NCI-H510A (cell line): ENCODE results near the gene UCN2.
"Not testable (repeated sequence)": the region's sequence is repeated elsewhere in the genome, so short reads cannot be mapped to it uniquely, and the experiment has no call there.

Experiments used
- DNase-seq: peaks from one replicate; lab custom pipeline; 2025; lab: John Stamatoyannopoulos, UW

The UCN2 gene

GRCh38 chr3:48561045-48561736, 2.4 kb downstream of the UCN2 start:
- no peak for DNase-seq

GRCh38 chr3:48560648-48561018, 2.9 kb downstream of the UCN2 start:
- DNase-seq, result no peak

- DNase-seq, result no peak
These were observed 5.0 kb downstream of the UCN2 start for GRCh38 chr3:48558493-48559134.

- peak; percentile 91 for DNase-seq
These were observed 6.6 kb downstream of the UCN2 start, which contains the start of gene PFKFB4 for GRCh38 chr3:48556796-48557626. Gene PFKFB4 (minus strand): TSS chr3:48556803. CDS start chr3:48556777, 26 bp downstream.

GRCh38 chr3:48555949-48556795, 7.4 kb downstream of the UCN2 start:
- no peak for DNase-seq

GRCh38 chr3:48555231-48555948, 8.2 kb downstream of the UCN2 start:
- DNase-seq, result no peak

GRCh38 chr3:48553886-48554845, 9.4 kb downstream of the UCN2 start:
- no peak for DNase-seq

GRCh38 chr3:48553361-48553760, 10.2 kb downstream of the UCN2 start:
- DNase-seq, result no peak

GRCh38 chr3:48552111-48552951, 11.2 kb downstream of the UCN2 start:
- peak; percentile 53 for DNase-seq

- not testable (repeated sequence) for DNase-seq
These were observed 11.9 kb downstream of the UCN2 start for GRCh38 chr3:48551651-48552050.

- no peak for DNase-seq
These were observed 14.6 kb downstream of the UCN2 start for GRCh38 chr3:48548729-48549705.

GRCh38 chr3:48548126-48548525, 15.5 kb downstream of the UCN2 start:
- no peak for DNase-seq

GRCh38 chr3:48546203-48546829, 17.3 kb downstream of the UCN2 start:
- no peak for DNase-seq

GRCh38 chr3:48544141-48544540, 19.4 kb downstream of the UCN2 start:
- no peak for DNase-seq

- no peak for DNase-seq
These were observed 20.2 kb downstream of the UCN2 start for GRCh38 chr3:48543271-48543866.

GRCh38 chr3:48538451-48538850, 25.1 kb downstream of the UCN2 start:
- no peak for DNase-seq

GRCh38 chr3:48536785-48537184, 26.8 kb downstream of the UCN2 start:
- DNase-seq, result no peak
